GM18873 (cell line): ENCODE measurements around the gene RSPH1.
"Not testable (repeated sequence)": the region's sequence is repeated elsewhere in the genome, so short reads cannot be mapped to it uniquely, and the experiment has no call there.

Experiments used
- ATAC-seq: cut with Tn5 transposase; IDR thresholded peaks from one replicate; pipeline ENCODE4 v1.9.1; 2021; ENCODE audit warnings: mild to moderate bottlenecking, moderate library complexity, moderate number of reproducible peaks; ENCODE audit not compliant: unreplicated experiment, low FRiP score

The RSPH1 gene

GRCh38 chr21:42489991-42490390 is 6.0 kb downstream of the RSPH1 start:
- no peak for ATAC-seq

GRCh38 chr21:42489006-42489563 is 6.9 kb downstream of the RSPH1 start:
- no peak for ATAC-seq

- ATAC-seq = no peak
These were observed 9.5 kb downstream of the RSPH1 start for GRCh38 chr21:42486531-42486930.

- no peak for ATAC-seq
These were observed 10.0 kb downstream of the RSPH1 start for GRCh38 chr21:42486072-42486471.

- ATAC-seq = no peak
These were observed 11.1 kb downstream of the RSPH1 start for GRCh38 chr21:42484966-42485365.

- no peak for ATAC-seq
These were observed 14.9 kb downstream of the RSPH1 start for GRCh38 chr21:42481169-42481568.

- no peak for ATAC-seq
These were observed 15.3 kb downstream of the RSPH1 start for GRCh38 chr21:42480736-42481135.

GRCh38 chr21:42479582-42479981 is 16.4 kb downstream of the RSPH1 start:
- no peak for ATAC-seq

- ATAC-seq = no peak
These were observed 17.5 kb downstream of the RSPH1 start for GRCh38 chr21:42478504-42478903.

GRCh38 chr21:42476388-42477331 is 19.4 kb downstream of the RSPH1 start:
- no peak for ATAC-seq

- no peak for ATAC-seq
These were observed 20.3 kb downstream of the RSPH1 start for GRCh38 chr21:42475526-42476387.

- no peak for ATAC-seq
These were observed 21.0 kb downstream of the RSPH1 start for GRCh38 chr21:42475036-42475435.

GRCh38 chr21:42474043-42474831 is 21.8 kb downstream of the RSPH1 start:
- ATAC-seq = no peak

GRCh38 chr21:42473498-42474042 is 22.5 kb downstream of the RSPH1 start:
- no peak for ATAC-seq

GRCh38 chr21:42472521-42472920 is 23.5 kb downstream of the RSPH1 start:
- ATAC-seq = no peak

- ATAC-seq = no peak
These were observed 24.2 kb downstream of the RSPH1 start for GRCh38 chr21:42471716-42472330.

- ATAC-seq = no peak
These were observed 24.8 kb downstream of the RSPH1 start for GRCh38 chr21:42471206-42471605.

- not testable (repeated sequence) for ATAC-seq
These were observed 26.3 kb downstream of the RSPH1 start for GRCh38 chr21:42469726-42470125.

GRCh38 chr21:42469272-42469671 is 26.8 kb downstream of the RSPH1 start:
- no peak for ATAC-seq
